ENCODE results near the gene FASTK.

DNA sequence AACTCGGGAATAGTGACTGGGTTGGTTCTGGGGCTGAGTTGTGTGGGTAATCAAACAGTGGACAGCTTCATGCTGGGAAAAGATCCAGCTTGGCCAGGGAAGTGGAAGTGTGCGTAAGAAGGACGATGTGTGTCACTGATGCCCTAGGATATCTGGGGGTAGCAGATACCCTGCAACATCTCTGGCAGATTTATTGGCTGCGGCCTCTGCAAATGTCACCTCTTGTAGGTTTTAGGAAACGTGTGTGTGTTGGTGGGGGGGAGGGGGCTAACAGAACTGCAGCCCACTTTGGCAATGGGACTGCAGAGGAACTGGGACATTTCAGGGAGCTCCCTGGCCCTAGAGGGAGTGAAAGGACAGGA, 4.7 kb upstream of the FASTK start:
- no peak for TF ChIP-seq CTCF (optimal IDR thresholded peaks at IDR 0.05 in 1 of 3, IDR thresholded peaks at IDR 0.05 in 1 of 3, conservative IDR thresholded peaks at IDR 0.05 in 1 of 3; ENCODE audit: extremely low read depth in 1 of 3, insufficient read depth in 2 of 3, low read length in 3 of 3)
- no peak for TF ChIP-seq EZH2 (IDR thresholded peaks at IDR 0.05; ENCODE audit: low read length)

Measured in keratinocyte (primary cell).